Panc1 (cell line): ENCODE measurements around the gene PXDN. TPM values are rescaled to one million over a fixed set of nuclear protein-coding genes. Genes with fewer than 3 reads are reported as not detected.

Source experiments
- ATAC-seq: fragments of 200-7000 bp; cut with Tn5 transposase; 2 replicates; pipeline ENCODE4 v1.9.1; 2020; ENCODE audit warnings: mild to moderate bottlenecking, moderate library complexity
- BruUV-seq: library from RNA; stranded (reverse); fragments of 400-500 nt; replicated peaks from 2 replicates; lab custom pipeline; 2021; lab: Mats Ljungman, UMichigan
- CTCF ChIA-PET: fragments of 300-600 bp; sonication (Branson Sonifier 250); formaldehyde crosslinking; loops from one replicate; lab custom pipeline; 2022; ENCODE audit warnings: antibody characterized with exemption; lab: Charles Lee
- POLR2A ChIA-PET: fragments of 300-600 bp; sonication (Branson Sonifier 250); formaldehyde crosslinking; loops from one replicate; lab custom pipeline; 2022; ENCODE audit warnings: antibody characterized with exemption; lab: Charles Lee
- DNase-seq: peaks from one replicate; pipeline ENCODE4 v3.0.0-alpha.2; 2010; ENCODE audit warnings: low read depth, low spot score
- H3K27ac ChIP-seq: 2 replicates; pipeline ENCODE4 v1.5.1; 2011; ENCODE audit warnings: mild to moderate bottlenecking, low read length, inconsistent platforms
- H3K27me3 ChIP-seq: fragments of 200-500 bp; sonication (Bioruptor generic); 2 replicates; pipeline ENCODE4 v1.6.0; 2014; ENCODE audit warnings: low read length, inconsistent platforms; ENCODE audit not compliant: control insufficient read depth, insufficient read depth
- H3K36me3 ChIP-seq: fragments of 200-500 bp; sonication (Bioruptor generic); 2 replicates; pipeline ENCODE4 v1.5.1; 2014; ENCODE audit warnings: inconsistent platforms, mild to moderate bottlenecking, low read length, moderate library complexity; ENCODE audit not compliant: control insufficient read depth, insufficient read depth
- H3K4me1 ChIP-seq: 2 replicates; pipeline ENCODE4 v1.5.1; 2011; ENCODE audit warnings: inconsistent platforms, mild to moderate bottlenecking, low read length, moderate library complexity; ENCODE audit not compliant: control insufficient read depth, insufficient read depth
- H3K4me3 ChIP-seq, 2 experiments: 2 replicates each; pipeline ENCODE4 v1.5.1; 2011 to 2012; ENCODE audit warnings: low read depth in 2 of 2, low read length in 2 of 2, mild to moderate bottlenecking in 2 of 2, inconsistent platforms in 1 of 2, moderate library complexity in 1 of 2
- H3K9me3 ChIP-seq: fragments of 200-500 bp; sonication (Bioruptor generic); 2 replicates; pipeline ENCODE4 v1.5.1; 2014; ENCODE audit warnings: low read depth, mild to moderate bottlenecking, inconsistent platforms, low read length, moderate library complexity; ENCODE audit not compliant: control insufficient read depth, insufficient read depth
- POLR2AphosphoS5 ChIP-seq: IDR thresholded peaks from 2 replicates; pipeline ENCODE4 v1.6.1; 2012; ENCODE audit warnings: mild to moderate bottlenecking, low read depth, low read length, moderate library complexity
- SIN3A ChIP-seq: IDR thresholded peaks from 2 replicates; pipeline ENCODE4 v1.6.1; 2012; ENCODE audit warnings: low read depth, mild to moderate bottlenecking, low read length, moderate library complexity, borderline replicate concordance; ENCODE audit not compliant: insufficient read depth
- TCF7L2 ChIP-seq: IDR thresholded peaks from 2 replicates; pipeline ENCODE4 v1.6.1; 2011; ENCODE audit warnings: mild to moderate bottlenecking, low read depth, low read length, inconsistent platforms
- in situ Hi-C: cut with HindIII; loops from 2 replicates; pipeline ENCODE4 v1.10.0; 2016; ENCODE audit warnings: low sequenced_read_pairs, low pct_unique_long_range_greater_than_20kb
- intact Hi-C: fragments of 100-400 bp; cut with micrococcal nuclease; formaldehyde crosslinking; loops from one replicate; pipeline ENCODE4 v1.10.0; 2022; ENCODE audit not compliant: unreplicated experiment
- total RNA-seq: library from RNA; stranded (reverse); gene quantifications from one replicate; pipeline ENCODE4 v1.2.1, GENCODE V29; 2021; ENCODE audit not compliant: unreplicated experiment
- TF ChIP-seq, protein P1 (sequence below): fragments of 450-650 bp; IDR thresholded peaks from 2 replicates; pipeline ENCODE4 v1.5.1; 2017; ENCODE audit warnings: mild to moderate bottlenecking
- TF ChIP-seq, protein P2 (sequence below), 2 experiments: IDR thresholded peaks; 2 replicates each; pipeline ENCODE4 v1.6.1; 2011 to 2012; ENCODE audit warnings: low read depth in 2 of 2, control low read depth in 1 of 2, low read length in 1 of 2, mild to moderate bottlenecking in 1 of 2, moderate library complexity in 1 of 2; ENCODE audit not compliant: insufficient read depth in 1 of 2

PXDN gene
- total RNA-seq, 1 experiment from 2014 or later = 2.5 TPM

DNA sequence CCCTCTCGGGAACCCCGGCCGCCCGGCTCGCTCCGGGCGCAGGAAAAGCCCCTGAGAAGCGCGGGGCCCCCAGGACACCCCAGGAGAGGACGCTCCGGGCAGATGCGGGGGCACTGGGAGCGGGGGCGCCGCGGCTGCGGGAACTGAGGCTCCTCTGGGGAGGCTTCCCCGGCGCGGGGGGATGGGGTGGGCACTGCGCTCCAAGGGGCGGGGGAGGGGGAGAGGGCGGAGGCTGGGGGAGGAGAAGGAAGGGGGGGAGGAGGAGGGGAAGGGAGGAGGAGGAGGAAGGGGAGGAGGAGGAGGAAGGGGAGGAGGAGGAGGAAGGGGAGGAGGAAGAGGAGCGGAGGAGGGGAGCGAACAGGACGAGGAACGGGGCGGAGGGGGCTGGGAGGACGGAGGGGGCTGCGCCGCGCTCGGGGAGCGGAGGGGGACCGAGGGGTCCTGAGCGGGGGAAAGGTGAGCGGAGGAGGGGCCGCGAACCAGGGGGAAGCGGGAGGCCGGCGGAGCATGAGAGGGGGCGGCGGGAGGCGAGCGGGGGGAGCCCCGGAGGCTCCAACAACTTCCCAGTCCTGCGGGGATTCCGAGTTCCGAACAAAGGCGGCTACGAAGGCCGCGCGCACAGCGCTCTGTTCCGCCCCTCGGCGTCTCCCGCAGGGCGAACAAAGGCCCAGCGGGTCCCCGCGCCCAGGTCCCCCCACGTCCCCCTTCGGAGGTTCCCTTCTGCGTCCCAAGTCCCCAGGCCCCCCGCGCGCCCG is 742 bp downstream of the PXDN start:
- Histone ChIP-seq H3K27me3 (no peaks in the 10 kb centered on the region), H3K36me3 (no peaks in the 10 kb centered on the region), H3K4me3 (peak overlapping the region in 1 of 2 experiments; percentile 35; a peak in 1 of 4 replicates), H3K27ac (no peak overlapping the region), H3K9me3 (no peaks in the 10 kb centered on the region), H3K4me1 (peaks cover 2% of the 10 kb centered on the region; the same call in 1 of the 2 replicates)
- POLR2A ChIA-PET = no interaction called here
- ATAC-seq (no peak), DNase-seq (no peak)
- in situ Hi-C loops (no loop called here), intact Hi-C loops (no loop called here)
- BruUV-seq = no TSS peak
- CTCF ChIA-PET = no interaction called here
- TF ChIP-seq, protein P1, sequence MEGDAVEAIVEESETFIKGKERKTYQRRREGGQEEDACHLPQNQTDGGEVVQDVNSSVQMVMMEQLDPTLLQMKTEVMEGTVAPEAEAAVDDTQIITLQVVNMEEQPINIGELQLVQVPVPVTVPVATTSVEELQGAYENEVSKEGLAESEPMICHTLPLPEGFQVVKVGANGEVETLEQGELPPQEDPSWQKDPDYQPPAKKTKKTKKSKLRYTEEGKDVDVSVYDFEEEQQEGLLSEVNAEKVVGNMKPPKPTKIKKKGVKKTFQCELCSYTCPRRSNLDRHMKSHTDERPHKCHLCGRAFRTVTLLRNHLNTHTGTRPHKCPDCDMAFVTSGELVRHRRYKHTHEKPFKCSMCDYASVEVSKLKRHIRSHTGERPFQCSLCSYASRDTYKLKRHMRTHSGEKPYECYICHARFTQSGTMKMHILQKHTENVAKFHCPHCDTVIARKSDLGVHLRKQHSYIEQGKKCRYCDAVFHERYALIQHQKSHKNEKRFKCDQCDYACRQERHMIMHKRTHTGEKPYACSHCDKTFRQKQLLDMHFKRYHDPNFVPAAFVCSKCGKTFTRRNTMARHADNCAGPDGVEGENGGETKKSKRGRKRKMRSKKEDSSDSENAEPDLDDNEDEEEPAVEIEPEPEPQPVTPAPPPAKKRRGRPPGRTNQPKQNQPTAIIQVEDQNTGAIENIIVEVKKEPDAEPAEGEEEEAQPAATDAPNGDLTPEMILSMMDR = no peak
- no peak for TF ChIP-seq SIN3A
- TF ChIP-seq POLR2AphosphoS5 = no peak
- no peak for TF ChIP-seq TCF7L2
- TF ChIP-seq, protein P2, sequence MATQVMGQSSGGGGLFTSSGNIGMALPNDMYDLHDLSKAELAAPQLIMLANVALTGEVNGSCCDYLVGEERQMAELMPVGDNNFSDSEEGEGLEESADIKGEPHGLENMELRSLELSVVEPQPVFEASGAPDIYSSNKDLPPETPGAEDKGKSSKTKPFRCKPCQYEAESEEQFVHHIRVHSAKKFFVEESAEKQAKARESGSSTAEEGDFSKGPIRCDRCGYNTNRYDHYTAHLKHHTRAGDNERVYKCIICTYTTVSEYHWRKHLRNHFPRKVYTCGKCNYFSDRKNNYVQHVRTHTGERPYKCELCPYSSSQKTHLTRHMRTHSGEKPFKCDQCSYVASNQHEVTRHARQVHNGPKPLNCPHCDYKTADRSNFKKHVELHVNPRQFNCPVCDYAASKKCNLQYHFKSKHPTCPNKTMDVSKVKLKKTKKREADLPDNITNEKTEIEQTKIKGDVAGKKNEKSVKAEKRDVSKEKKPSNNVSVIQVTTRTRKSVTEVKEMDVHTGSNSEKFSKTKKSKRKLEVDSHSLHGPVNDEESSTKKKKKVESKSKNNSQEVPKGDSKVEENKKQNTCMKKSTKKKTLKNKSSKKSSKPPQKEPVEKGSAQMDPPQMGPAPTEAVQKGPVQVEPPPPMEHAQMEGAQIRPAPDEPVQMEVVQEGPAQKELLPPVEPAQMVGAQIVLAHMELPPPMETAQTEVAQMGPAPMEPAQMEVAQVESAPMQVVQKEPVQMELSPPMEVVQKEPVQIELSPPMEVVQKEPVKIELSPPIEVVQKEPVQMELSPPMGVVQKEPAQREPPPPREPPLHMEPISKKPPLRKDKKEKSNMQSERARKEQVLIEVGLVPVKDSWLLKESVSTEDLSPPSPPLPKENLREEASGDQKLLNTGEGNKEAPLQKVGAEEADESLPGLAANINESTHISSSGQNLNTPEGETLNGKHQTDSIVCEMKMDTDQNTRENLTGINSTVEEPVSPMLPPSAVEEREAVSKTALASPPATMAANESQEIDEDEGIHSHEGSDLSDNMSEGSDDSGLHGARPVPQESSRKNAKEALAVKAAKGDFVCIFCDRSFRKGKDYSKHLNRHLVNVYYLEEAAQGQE (IDR thresholded peaks at IDR 0.05; ENCODE audit: insufficient read depth in 1 of 2, low read depth in 2 of 2, low read length in 1 of 2) = no peak

DNA sequence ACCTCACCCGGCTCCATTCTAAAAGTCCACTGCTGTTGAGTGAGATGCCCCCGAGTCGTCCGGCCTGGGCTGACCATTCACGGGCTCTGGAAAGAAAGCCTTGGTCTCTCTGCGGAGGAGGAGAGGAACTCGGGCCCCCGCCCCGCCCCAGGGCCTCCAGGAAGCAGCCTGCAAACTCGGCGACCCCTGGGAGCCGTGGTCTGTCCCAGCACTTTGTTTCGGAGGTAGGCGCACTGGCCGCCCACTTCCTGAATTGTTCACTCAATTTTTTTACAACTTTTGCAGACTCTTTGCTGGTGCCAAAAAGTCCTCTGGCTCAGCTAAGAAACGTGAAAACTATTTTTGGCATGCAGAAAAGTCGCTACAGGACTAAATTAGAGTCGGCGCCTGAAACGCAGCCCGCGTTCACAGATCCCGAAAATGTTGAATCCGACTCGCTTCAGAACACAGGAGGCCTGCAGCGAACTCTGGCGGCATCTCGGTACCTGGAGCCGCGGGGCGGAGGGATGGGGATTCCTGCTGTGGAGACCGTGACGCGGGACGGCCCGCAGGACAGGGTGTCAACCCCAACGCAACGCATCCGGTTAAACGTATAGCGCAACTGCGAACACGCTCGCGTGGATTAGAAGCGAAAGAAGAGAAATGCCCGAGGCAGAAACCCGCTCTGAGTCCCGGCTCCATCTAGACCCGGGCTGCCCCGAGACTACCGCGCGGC is 1.5 kb downstream of the PXDN start:
- in situ Hi-C loops (no loop called here), intact Hi-C loops (no loop called here)
- Histone ChIP-seq H3K27me3 (no peaks in the 10 kb centered on the region), H3K9me3 (no peaks in the 10 kb centered on the region), H3K4me1 (peaks cover 2% of the 10 kb centered on the region; the same call in 1 of the 2 replicates), H3K27ac (no peak overlapping the region; the same call in 1 of the 2 replicates), H3K36me3 (no peaks in the 10 kb centered on the region), H3K4me3 (peak overlapping the region in 1 of 2 experiments; percentile 35; a peak in 1 of 4 replicates)
- BruUV-seq = no TSS peak
- POLR2A ChIA-PET = no interaction called here
- DNase-seq (no peak), ATAC-seq (no peak)
- CTCF ChIA-PET = interaction anchor here (0.8 kb wide), 1 partner anchor 8 kb away, joined by 3 read pairs; no protein-coding TSS in a partner anchor
- TF ChIP-seq, protein P2 (IDR thresholded peaks at IDR 0.05; ENCODE audit: insufficient read depth in 1 of 2, low read depth in 2 of 2, low read length in 1 of 2) = no peak
